Measurements from ENCODE around the gene POP5. TPM values are rescaled to one million over a fixed set of nuclear protein-coding genes. Genes with fewer than 3 reads are reported as not detected.

Gene POP5
- polyA plus RNA-seq, 3 donors = 57.2 to 78.7 (median 61.2) TPM

DNA sequence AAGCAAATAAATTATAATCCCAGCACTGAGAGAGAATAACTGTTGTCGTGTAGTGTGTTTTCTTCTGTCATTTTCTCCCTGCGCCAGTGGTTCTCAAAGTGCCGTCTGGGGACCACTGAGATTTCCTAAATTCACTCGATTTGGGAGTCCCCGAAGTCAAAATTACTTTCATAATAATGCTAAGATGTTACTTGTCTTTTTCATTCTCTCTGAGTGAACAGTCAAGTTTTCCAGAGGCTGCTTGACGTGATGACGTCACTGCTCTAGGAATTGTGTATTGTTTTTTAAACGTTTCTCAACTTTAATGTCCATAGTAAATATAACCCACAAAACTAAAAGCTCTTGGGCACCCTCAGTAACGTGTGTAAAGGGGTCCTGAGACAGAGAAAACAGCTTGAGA, 796 bp upstream of the POP5 start:
- H3K9ac ChIP-seq (ENCODE audit: insufficient read depth, low read length, poor library complexity, severe bottlenecking) = peak overlapping the region; percentile 71
- peaks cover 3 to 23% of the 10 kb centered on the region in 2 donors for H3K27me3 ChIP-seq (ENCODE audit: control insufficient read depth in 2 of 2, insufficient read depth in 2 of 2, low read length in 2 of 2)
- no CpG with 5 or more reads among the region's 9 CpGs for WGBS (ENCODE audit: insufficient coverage)
- H3K4me1 Mint-ChIP-seq = peaks cover 34% of the 10 kb centered on the region
- H3K4me3 Mint-ChIP-seq = peak overlapping the region; percentile 91 to 96
- H3K36me3 Mint-ChIP-seq = peaks cover 23 to 28% of the 10 kb centered on the region in 2 donors
- H3K9me3 ChIP-seq (replicated peaks in 1 of 2; ENCODE audit: control insufficient read depth in 1 of 2, insufficient read depth in 1 of 2, low read length in 2 of 2) = no peaks in the 10 kb centered on the region
- intact Hi-C loops (cut with micrococcal nuclease) = loop anchor here (2.0 to 5.0 kb wide), 5 partner anchors 67 to 390 kb away; partner anchors contain the start of gene MLEC (in 1 of the 2)
- H2AFZ ChIP-seq (ENCODE audit: insufficient read depth, low read depth, low read length, poor library complexity, severe bottlenecking) = peak overlapping the region; percentile 95
- TF ChIP-seq, protein P1, sequence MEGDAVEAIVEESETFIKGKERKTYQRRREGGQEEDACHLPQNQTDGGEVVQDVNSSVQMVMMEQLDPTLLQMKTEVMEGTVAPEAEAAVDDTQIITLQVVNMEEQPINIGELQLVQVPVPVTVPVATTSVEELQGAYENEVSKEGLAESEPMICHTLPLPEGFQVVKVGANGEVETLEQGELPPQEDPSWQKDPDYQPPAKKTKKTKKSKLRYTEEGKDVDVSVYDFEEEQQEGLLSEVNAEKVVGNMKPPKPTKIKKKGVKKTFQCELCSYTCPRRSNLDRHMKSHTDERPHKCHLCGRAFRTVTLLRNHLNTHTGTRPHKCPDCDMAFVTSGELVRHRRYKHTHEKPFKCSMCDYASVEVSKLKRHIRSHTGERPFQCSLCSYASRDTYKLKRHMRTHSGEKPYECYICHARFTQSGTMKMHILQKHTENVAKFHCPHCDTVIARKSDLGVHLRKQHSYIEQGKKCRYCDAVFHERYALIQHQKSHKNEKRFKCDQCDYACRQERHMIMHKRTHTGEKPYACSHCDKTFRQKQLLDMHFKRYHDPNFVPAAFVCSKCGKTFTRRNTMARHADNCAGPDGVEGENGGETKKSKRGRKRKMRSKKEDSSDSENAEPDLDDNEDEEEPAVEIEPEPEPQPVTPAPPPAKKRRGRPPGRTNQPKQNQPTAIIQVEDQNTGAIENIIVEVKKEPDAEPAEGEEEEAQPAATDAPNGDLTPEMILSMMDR (IDR thresholded peaks at IDR 0.05) = no peak
- DNase-seq = no peak
- H3K4me2 ChIP-seq (replicated peaks; ENCODE audit: extremely low read depth, low read length, poor library complexity, severe bottlenecking) = peak overlapping the region; percentile 87
- H3K9me3 Mint-ChIP-seq = peaks cover 0 to 11% (median 0%) of the 10 kb centered on the region in 7 donors
- peaks cover 27 to 42% of the 10 kb centered on the region in 2 donors for H3K4me1 ChIP-seq (ENCODE audit: control insufficient read depth in 1 of 2, insufficient read depth in 2 of 2, low read length in 2 of 2)
- H3K36me3 ChIP-seq (replicated peaks in 1 of 2; ENCODE audit: control insufficient read depth in 1 of 2, insufficient read depth in 2 of 2, low read length in 2 of 2) = peaks cover 25 to 29% of the 10 kb centered on the region in 2 donors
- peak overlapping the region in 3 of 7 donors; percentile 68 to 84 (median 79) for H3K27ac Mint-ChIP-seq
- H3K27me3 Mint-ChIP-seq (ENCODE audit: low read depth in 3 of 3) = peaks cover 25 to 37% (median 28%) of the 10 kb centered on the region in 3 donors
- H4K20me1 ChIP-seq (ENCODE audit: insufficient read depth, low read length) = peaks cover 19% of the 10 kb centered on the region
- H3K4me3 ChIP-seq (replicated peaks in 1 of 3; ENCODE audit: low read depth in 2 of 3, low read length in 3 of 3) = peak overlapping the region; percentile 68 to 89 (median 84)
- H3K27ac ChIP-seq (ENCODE audit: low read depth in 1 of 2, low read length in 2 of 2) = peak overlapping the region in 1 of 2 donors; percentile 76
- peaks cover 7% of the 10 kb centered on the region for H3K79me2 ChIP-seq (ENCODE audit: insufficient read depth, low read length)

DNA sequence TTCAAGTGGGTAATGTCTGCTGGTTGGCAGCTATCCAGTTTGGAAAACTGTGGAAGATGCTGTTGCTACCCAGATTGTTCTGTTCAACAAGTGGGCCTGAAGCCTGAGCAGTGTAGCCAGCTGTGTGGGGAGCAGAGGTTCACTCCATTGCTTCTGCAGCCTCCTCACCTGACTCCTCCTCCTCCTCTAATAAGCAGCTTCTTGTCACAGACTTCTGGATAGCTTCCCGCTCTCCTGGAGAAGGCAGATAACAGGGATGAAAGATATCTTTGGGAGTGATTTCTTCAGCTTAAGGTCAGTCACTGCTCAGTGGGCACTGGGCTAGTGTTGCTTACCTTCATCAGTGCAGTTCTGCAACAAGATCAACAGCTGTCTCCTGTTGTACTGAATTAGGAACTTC, 2.0 kb downstream of the POP5 start:
- no peak overlapping the region for H3K4me3 Mint-ChIP-seq
- H3K27ac ChIP-seq (ENCODE audit: low read depth in 1 of 2, low read length in 2 of 2) = no peak overlapping the region
- H3K79me2 ChIP-seq (ENCODE audit: insufficient read depth, low read length) = peaks cover 7% of the 10 kb centered on the region
- H3K27me3 ChIP-seq (ENCODE audit: control insufficient read depth in 2 of 2, insufficient read depth in 2 of 2, low read length in 2 of 2) = peaks cover 0 to 7% of the 10 kb centered on the region in 2 donors
- H3K27ac Mint-ChIP-seq = peak overlapping the region in 2 of 7 donors; percentile 35 to 74
- H3K9me3 ChIP-seq (replicated peaks in 1 of 2; ENCODE audit: control insufficient read depth in 1 of 2, insufficient read depth in 1 of 2, low read length in 2 of 2) = no peaks in the 10 kb centered on the region
- peaks cover 8 to 17% (median 9%) of the 10 kb centered on the region in 3 donors for H3K27me3 Mint-ChIP-seq (ENCODE audit: low read depth in 3 of 3)
- peaks cover 0 to 5% (median 0%) of the 10 kb centered on the region in 7 donors for H3K9me3 Mint-ChIP-seq
- WGBS (ENCODE audit: insufficient coverage) = no CpG with 5 or more reads among the region's 1 CpG
- H3K4me1 ChIP-seq (ENCODE audit: control insufficient read depth in 1 of 2, insufficient read depth in 2 of 2, low read length in 2 of 2) = peaks cover 25 to 33% of the 10 kb centered on the region in 2 donors
- intact Hi-C loops (cut with micrococcal nuclease) = loop anchor here (5.0 to 10.0 kb wide), 2 partner anchors 42 to 536 kb away; no protein-coding TSS in a partner anchor
- peaks cover 39% of the 10 kb centered on the region for H4K20me1 ChIP-seq (ENCODE audit: insufficient read depth, low read length)
- TF ChIP-seq, protein P1 (IDR thresholded peaks at IDR 0.05) = no peak
- H3K4me2 ChIP-seq (replicated peaks; ENCODE audit: extremely low read depth, low read length, poor library complexity, severe bottlenecking) = no peak overlapping the region
- peaks cover 48 to 56% of the 10 kb centered on the region in 2 donors for H3K36me3 Mint-ChIP-seq
- H3K4me3 ChIP-seq (replicated peaks in 1 of 3; ENCODE audit: low read depth in 2 of 3, low read length in 3 of 3) = no peak overlapping the region
- H2AFZ ChIP-seq (ENCODE audit: insufficient read depth, low read depth, low read length, poor library complexity, severe bottlenecking) = no peak overlapping the region
- H3K36me3 ChIP-seq (replicated peaks in 1 of 2; ENCODE audit: control insufficient read depth in 1 of 2, insufficient read depth in 2 of 2, low read length in 2 of 2) = peaks cover 51 to 57% of the 10 kb centered on the region in 2 donors
- no peak for DNase-seq
- peaks cover 29% of the 10 kb centered on the region for H3K4me1 Mint-ChIP-seq
- H3K9ac ChIP-seq (ENCODE audit: insufficient read depth, low read length, poor library complexity, severe bottlenecking) = no peak overlapping the region

Measured in CD14-positive monocyte (primary cell).